GM18867 (cell line): ENCODE data around the gene MLLT3.

ENCODE experiments used
- ATAC-seq: cut with Tn5 transposase; IDR thresholded peaks from one replicate; pipeline ENCODE4 v1.9.1; 2021; ENCODE audit warnings: mild to moderate bottlenecking, moderate library complexity; ENCODE audit not compliant: unreplicated experiment

Gene MLLT3

DNA sequence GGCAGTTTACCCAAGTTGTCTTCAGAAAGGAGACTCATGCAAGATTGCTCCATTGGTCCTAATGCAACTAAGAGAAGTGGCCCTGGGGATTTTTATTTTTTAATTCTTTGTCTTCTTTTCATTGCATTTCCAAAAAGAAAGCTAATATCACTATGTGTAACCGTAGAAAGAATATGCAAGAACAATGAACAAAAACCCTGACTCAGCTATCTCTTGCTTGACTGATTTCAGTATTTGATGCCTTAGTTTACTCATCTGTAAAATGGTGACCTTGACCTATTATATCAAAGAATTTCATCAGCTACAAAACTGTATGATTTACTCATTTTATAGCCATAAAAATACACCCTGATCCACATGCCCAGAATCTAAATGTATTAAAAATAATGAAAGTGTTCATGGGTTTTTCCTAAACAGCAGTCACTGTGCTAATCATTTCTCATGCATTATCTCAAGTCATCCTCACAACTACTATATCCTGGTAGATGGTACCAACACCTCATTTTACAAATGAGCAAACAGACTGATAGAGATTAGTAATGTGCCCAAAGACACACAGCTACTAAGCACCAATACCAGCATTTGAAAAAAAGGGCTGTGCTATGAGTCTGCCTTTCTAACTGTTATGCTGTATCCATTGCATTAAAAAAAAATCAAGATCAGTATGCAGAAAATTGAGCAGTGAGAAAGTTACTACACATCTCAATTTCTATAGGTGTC, 185.7 kb downstream of the MLLT3 start:
- ATAC-seq = no peak

DNA sequence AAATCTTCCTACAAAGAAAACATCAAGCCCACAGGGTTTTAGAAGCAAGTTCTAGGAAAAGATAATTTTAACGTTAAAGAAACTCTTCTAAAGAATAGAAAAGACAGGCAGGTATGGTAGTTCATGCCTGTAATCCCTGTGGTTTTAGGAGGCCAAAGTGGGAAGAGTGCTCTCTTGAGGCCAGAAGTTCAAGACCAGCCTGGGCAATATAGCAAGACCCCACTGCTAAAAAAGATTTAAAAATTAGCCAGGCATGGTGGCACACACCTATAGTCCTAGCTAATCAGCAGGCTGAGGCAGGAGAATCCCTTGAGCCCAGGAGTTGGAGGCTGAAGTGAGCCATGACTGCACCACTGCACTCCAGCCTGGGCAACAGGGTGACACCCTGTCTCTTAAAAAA, 193.3 kb downstream of the MLLT3 start:
- ATAC-seq = no peak

- ATAC-seq = no peak
These were observed 194.9 kb downstream of the MLLT3 start for GRCh38 chr9:20427359-20427758.

DNA sequence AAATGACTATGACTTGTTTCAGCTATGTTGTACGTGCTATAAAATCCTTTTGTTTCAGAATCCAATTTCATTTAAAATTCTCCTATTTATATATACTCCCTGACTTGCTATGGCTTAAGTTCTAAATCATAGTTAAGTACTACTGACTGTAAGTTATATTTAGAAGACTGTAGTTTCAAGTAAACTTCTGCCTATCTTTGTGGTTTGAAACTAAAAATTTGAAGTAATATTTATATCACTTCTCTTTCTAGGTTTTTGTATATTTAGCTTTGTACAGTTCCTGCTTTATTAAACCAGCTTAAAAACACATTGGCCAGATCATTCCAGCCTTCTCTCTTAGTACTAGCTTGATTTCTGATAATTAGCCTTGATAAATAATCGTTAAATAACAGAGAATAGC, 196.3 kb downstream of the MLLT3 start:
- ATAC-seq = peak; percentile 90

GRCh38 chr9:20419533-20419932, 202.8 kb downstream of the MLLT3 start:
- ATAC-seq = no peak

DNA sequence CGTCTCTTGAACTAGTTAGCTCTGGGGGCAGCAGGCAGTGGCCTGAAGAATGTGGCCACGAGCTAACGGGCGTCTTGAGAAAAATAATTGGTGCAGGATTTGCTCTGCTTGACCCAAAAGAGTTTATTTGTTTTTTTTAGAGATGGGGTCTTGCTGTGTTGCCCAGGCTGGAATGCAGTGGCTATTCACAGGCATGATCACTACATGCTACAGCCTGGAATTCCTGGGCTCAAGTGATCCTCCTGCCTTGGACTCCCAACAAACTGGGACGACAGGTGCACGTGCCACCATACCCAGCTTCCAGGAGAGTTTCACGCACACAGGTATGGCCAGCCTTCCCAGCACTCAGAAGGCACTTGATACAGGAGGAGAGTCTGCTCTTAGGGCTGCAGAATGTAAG, 203.8 kb downstream of the MLLT3 start:
- no peak for ATAC-seq

DNA sequence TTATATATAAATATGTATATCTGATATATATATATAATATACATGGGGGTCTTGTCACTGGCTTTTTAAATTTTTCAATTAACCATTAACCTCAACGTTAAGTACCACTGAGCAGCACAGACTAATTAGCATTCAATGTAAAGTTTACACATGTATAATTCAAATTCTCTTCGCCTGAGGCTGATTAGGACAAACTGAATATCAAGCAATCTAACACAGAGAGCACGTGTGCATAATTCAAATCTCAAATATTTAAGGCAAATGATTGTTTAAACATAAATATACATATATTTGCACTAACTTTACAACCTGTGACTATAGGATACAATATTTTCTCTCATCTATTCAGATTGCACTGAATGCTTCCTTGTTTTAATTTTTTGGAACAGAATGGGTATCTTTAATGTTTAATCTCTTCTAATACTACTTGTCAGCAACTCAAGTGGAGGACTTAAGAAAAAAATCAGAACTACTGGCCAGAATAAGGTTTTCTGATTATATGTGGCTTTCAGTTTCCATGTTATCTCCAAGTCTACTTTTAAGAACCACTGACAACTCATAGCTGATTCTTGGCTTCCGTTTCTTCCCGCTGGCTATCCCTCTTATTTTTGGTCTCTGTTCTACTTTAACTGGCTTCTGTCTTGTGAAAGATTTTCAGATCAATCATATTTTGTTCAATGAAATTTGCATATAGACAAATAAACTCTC, 204.8 kb downstream of the MLLT3 start:
- no peak for ATAC-seq

GRCh38 chr9:20414150-20414549, 208.1 kb downstream of the MLLT3 start:
- ATAC-seq = no peak

DNA sequence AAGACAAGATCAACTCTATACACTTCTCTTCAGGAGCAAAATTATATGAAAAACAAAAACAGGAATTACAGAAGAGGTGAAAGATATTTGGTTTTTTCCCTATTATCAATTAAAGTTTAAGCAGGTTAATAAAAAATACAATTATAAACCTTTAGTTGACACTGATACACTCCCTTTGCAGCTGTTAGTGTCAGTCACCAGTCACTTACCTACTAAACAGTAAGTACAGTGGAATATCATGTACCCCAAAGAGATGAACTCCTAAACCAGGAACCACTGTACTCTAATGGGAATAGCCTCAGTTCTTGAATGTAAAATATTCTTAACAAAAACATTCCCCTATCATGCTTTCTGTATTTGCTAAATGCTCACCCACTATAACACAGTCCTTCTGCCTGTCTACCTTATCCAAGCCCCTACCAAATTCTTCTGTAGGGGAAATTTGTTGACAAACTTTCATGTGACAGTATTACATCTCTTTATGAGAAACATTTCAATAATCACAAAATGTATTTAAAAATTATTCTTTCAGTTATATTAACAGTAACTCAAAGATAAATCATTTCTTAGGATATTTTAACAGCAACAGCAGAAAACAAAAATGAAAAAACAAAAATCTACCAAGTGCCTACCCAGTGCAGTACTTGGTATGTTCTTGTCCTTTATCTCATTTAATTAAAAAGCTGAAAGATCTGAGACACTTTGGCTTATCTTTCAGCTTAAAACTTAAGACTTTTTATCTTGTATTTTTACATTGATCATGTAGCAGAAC, 212.8 kb downstream of the MLLT3 start:
- no peak for ATAC-seq

DNA sequence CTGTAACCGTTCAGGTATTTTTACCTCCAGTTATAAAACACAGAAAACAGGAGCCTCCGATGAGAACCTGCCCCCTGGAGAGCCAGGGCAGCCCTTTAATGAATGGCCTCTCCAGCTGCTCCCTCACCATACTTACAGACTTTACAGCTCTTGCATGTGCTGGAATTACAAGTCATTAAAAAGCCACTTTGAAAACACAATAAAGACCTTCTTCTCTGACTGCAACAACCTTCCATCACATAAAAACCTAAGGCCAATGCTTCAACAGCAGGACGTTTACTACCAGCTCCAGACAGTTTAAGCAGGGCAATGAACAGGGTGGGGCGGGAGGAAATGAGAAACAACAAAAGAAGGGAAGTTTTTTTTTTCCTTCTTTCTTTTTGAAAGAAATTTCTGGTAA, 213.8 kb downstream of the MLLT3 start:
- ATAC-seq = no peak

GRCh38 chr9:20407013-20407412, 215.3 kb downstream of the MLLT3 start:
- no peak for ATAC-seq

DNA sequence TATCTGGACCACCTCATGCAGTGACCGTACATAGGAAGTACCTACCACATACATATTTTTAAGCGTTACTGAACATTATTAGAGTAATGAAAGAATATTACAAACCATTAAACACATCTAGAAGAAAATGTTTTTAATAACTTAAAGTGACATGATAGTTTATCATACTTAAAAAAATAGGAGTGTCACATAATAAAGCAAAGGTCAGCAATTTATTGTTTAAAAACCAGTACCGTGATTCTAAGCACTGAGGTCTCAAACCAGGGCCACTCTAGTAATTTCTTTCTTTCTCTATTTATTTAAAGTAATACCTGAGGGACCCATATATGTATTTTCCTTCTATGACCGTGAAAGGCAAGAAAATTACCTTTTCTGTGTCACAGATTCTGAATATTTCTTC, 216.0 kb downstream of the MLLT3 start:
- no peak for ATAC-seq

GRCh38 chr9:20405616-20406015, 216.7 kb downstream of the MLLT3 start:
- ATAC-seq = no peak

DNA sequence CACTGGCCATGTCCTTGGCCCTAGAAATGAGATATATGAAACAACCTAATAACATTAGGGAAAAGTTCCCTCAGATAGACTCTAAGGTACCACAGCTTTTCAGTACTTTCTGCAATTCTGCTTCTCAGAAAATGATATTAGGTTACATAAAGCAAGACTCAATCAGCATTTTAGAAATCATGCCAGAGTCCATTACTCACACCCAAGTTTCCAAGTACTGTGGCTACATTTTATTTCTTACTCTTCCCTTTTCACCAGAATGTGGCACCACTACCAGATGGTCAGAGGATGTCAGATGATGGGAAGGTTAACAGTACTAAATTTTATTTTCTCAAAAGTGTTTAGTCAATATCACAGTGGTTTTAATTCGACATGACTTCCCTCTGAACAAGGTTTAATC, 217.2 kb downstream of the MLLT3 start:
- ATAC-seq = no peak

DNA sequence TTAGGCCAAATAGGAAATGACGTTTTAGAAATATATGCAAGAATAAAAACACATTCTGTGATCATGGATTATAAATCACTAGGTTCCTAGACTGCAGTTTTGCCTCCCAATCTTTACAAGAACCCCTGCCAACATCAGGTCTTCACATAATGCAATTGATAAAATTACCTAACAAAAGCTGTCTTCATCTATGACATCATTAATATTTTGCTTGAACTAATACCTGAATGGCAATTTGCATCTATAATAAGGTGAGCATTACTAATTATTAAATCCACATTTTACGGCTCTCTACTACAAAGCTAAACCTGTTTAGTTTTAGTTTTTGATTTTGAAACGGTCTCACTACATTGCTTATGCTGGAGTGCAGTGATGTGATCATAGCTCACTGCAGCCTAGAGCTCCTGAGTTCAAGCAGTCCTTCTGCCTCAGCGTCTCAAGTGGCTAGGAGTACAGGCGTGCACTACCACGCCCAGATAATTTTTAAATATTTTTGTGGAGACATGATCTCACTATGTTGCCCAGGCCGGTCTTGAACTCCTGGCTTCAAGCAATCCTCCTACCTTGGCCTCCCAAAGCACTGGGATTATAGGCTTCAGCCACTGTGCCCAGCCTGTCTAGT, 218.0 kb downstream of the MLLT3 start:
- ATAC-seq = no peak

DNA sequence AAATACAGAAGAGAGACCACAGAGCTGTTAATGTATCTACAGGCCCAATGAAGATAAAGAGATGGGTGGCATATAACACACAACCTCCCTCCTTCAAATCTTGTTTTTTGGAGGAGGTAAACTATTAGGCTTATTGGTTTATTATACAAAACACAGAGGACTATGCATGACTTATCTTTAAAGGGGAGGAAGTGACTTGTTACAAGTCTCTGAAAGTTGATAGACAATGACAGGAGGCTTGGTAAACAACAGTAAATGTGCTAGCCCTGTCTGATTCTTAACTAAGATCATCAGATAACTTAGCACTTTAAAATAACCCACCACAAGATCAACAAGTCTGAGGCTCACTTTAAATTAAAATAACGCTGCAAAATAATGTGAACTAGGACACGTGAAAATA, 219.0 kb downstream of the MLLT3 start:
- ATAC-seq = no peak

GRCh38 chr9:20402273-20402875, 219.9 kb downstream of the MLLT3 start:
- no peak for ATAC-seq

GRCh38 chr9:20398536-20399338, 223.6 kb downstream of the MLLT3 start:
- ATAC-seq = no peak

DNA sequence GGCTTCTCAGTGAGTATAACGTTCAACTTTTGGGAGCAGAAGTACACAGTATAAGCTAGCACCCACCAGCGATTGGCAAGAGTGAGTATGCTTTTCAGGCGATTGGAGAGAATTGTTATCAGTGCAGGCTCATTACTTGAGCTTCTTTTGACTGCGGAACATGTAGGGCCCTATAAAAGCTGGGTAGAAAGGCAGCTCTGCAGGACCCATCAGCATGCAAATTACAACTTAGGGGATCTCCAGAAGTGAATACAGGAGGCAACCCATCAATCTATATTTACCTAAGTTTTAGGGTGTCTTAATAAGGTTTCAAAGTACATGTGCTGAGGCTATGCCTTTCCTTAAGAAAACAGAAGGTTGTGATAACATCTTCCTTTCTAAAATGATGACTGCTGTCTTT, 225.0 kb downstream of the MLLT3 start:
- peak; percentile 86 for ATAC-seq

DNA sequence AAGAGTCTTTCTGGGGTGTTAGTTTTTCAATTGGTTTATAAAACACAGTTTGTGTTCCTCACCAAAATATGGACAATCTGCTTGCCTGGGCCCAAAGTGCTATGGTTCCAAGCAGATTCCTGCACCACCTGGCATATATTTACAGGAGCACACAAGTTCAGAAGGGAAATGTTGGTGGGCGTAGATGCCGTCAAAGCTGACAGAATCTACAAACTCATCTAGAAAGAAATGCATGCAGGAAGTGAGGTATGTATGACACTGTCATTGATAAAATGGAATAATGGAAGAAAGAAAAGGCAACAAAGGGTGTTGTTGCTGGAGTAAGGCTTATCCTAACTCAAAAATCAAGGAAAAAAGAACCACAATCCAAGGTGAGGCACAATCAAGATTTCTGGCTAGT, 225.8 kb downstream of the MLLT3 start:
- ATAC-seq = no peak
